Gastrocnemius medialis (tissue), 4 donors: Measurements from ENCODE around the gene S100A16. TPM values are rescaled to one million over a fixed set of nuclear protein-coding genes. Genes with fewer than 3 reads are reported as not detected.

Experiments
- ATAC-seq, 2 donors: fragments of 150-250 bp; one replicate each; pipeline ENCODE4 v1.9.1; 2016
- DNase-seq, 2 donors: peaks; one replicate each; pipeline ENCODE4 v3.0.0-alpha.2; 2019
- H3K27ac ChIP-seq, 4 donors: fragments of 200-600 bp; sonication (generic); 1 replicate in 1 of 4; 2 replicates in 3 of 4; pipeline ENCODE4 v1.5.1; 2016 to 2018; ENCODE audit warnings: mild to moderate bottlenecking in 2 of 4, moderate library complexity in 1 of 4
- H3K27me3 ChIP-seq, 3 donors: fragments of 200-600 bp; sonication (generic) in 2 of 3; 1 replicate in 1 of 3; 2 replicates in 2 of 3; pipeline versions ENCODE4 v1.5.1 to v1.6.0; 2016 to 2019; ENCODE audit warnings: mild to moderate bottlenecking in 1 of 3, moderate library complexity in 1 of 3
- H3K36me3 ChIP-seq, 2 donors: fragments of 200-600 bp; sonication (generic) in 1 of 2; one replicate each; pipeline ENCODE4 v1.5.1; 2017 to 2018
- H3K4me1 ChIP-seq, 2 donors: fragments of 200-600 bp; sonication (generic) in 1 of 2; one replicate each; pipeline ENCODE4 v1.5.1; 2016 to 2017; ENCODE audit warnings: mild to moderate bottlenecking in 2 of 2
- H3K4me3 ChIP-seq, 4 donors: fragments of 200-600 bp; sonication (generic) in 3 of 4; 1 replicate in 1 of 4; 2 replicates in 3 of 4; pipeline ENCODE4 v1.5.1; 2016 to 2019; ENCODE audit warnings: mild to moderate bottlenecking in 2 of 4
- H3K9me3 ChIP-seq, 3 donors: fragments of 200-600 bp; sonication (generic) in 2 of 3; 1 replicate in 1 of 3; 2 replicates in 2 of 3; pipeline ENCODE4 v1.5.1; 2016 to 2019
- POLR2A ChIP-seq, 2 donors: fragments of 450-650 bp; IDR thresholded peaks; one replicate each; pipeline ENCODE4 v1.6.1; 2017; ENCODE audit warnings: antibody characterized with exemption in 2 of 2, mild to moderate bottlenecking in 2 of 2, moderate library complexity in 2 of 2
- in situ Hi-C, 4 donors: fragments of 200-750 bp; cut with MboI; loops; one replicate each; pipeline versions ENCODE4 v1.15.0 to v1.8.0; 2017; ENCODE audit warnings: low sequenced_read_pairs in 4 of 4
- intact Hi-C: fragments of 100-400 bp; cut with DNase I; formaldehyde crosslinking; loops from one replicate; pipeline ENCODE4 v1.15.1; 2023; ENCODE audit warnings: low total_unique reads
- total RNA-seq, 4 donors: library from RNA; depleted of rRNA; stranded (reverse); fragments of >200 nt; gene quantifications; one replicate each; pipeline versions ENCODE4 v1.1.0 to v1.2.3, GENCODE V29; 2016
- TF ChIP-seq, protein P1 (sequence below), 5 experiments: fragments of 450-650 bp in 3 of 5; fragments of 200-600 bp in 2 of 5; sonication (generic) in 2 of 5; IDR thresholded peaks in 4 of 5; conservative IDR thresholded peaks in 1 of 5; 1 replicate in 4 of 5; 2 replicates in 1 of 5; pipeline ENCODE4 v1.5.1; 2016 to 2019; ENCODE audit warnings: antibody characterized with exemption in 5 of 5, mild to moderate bottlenecking in 3 of 5, moderate library complexity in 3 of 5

Gene S100A16
- total RNA-seq, 4 donors from 2014 or later, result 21.5 to 52.1 (median 40.7) TPM

DNA sequence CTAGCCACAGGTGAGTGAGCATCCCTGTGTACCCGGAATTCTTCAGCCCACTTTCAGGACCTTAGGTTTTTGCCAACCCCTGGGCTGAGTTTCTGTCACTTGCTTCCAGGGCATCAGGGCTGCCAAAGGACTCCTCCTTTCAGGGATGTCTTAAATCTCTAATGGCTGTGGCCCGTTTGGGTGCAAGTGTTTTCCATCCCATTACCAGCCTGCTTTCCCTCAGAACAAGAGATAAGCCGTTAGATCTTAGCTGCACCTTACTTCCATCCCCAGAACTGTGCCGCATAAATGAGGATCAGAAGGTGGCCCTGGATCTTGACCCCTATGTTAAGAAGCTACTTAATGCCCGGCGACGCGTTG lies 46.2 kb upstream of the S100A16 start:
- TF ChIP-seq POLR2A (IDR thresholded peaks at IDR 0.05), result no peak
- TF ChIP-seq, protein P1, sequence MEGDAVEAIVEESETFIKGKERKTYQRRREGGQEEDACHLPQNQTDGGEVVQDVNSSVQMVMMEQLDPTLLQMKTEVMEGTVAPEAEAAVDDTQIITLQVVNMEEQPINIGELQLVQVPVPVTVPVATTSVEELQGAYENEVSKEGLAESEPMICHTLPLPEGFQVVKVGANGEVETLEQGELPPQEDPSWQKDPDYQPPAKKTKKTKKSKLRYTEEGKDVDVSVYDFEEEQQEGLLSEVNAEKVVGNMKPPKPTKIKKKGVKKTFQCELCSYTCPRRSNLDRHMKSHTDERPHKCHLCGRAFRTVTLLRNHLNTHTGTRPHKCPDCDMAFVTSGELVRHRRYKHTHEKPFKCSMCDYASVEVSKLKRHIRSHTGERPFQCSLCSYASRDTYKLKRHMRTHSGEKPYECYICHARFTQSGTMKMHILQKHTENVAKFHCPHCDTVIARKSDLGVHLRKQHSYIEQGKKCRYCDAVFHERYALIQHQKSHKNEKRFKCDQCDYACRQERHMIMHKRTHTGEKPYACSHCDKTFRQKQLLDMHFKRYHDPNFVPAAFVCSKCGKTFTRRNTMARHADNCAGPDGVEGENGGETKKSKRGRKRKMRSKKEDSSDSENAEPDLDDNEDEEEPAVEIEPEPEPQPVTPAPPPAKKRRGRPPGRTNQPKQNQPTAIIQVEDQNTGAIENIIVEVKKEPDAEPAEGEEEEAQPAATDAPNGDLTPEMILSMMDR (IDR thresholded peaks at IDR 0.05 in 4 of 5, conservative IDR thresholded peaks at IDR 0.05 in 1 of 5), result no peak
- no peaks in the 10 kb centered on the region for H3K27me3 ChIP-seq
- in situ Hi-C loops, result loop anchor here in 2 of 4 donors (25.0 kb wide), 1 partner anchor 328 kb away; the partner anchor contains the start of genes JTB (in 2 of the 2), RAB13 (in 2 of the 2) and RPS27 (in 2 of the 2)
- DNase-seq (no peak), ATAC-seq (no peak)
- H3K4me3 ChIP-seq, result peak overlapping the region; percentile 93 to 96 (median 96)
- intact Hi-C loops, result no loop called here
- no peaks in the 10 kb centered on the region for H3K9me3 ChIP-seq
- peaks cover 10 to 15% of the 10 kb centered on the region in 2 donors for H3K4me1 ChIP-seq
- peaks cover 3 to 36% of the 10 kb centered on the region in 2 donors for H3K36me3 ChIP-seq
- H3K27ac ChIP-seq, result peak overlapping the region; percentile 97 to 100 (median 100)

DNA sequence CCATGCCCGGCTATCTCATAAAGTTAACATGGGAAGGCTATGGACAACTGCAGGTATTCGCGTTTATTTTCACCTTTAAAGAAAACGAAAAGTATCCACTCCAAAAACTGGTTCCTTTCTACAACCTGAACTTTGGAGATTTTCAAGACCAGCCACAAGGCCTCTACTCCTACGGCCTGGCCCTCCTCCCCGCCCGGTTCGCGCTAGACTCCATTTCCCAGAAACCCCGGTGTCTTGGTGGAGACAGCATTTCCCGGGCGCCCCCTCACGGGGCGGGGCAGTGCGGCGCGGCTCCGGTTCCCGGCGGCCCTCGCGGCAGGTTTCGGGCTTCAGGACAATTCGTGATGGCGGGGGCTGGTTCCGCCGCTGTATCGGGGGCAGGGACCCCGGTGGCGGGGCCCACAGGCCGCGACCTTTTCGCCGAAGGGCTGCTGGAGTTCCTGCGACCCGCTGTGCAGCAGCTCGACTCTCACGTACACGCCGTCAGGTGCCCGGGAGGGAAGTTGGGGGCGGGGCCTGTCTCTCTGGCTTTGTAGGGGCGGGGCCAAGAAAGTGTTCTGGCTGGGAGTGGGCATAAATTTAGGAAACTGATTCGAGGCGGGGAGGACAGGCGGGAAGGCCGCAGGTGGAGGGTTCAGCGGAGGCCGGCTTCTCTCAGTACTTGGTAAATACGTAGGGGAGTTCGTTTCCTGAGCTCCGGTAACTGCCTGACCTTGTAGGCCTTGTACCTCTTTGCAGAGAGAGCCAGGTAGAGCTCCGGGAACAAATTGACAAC lies 45.6 kb upstream of the S100A16 start, which contains the start of gene SNAPIN:
Gene SNAPIN, plus strand, starts transcription at position 304 of the 775 bp plus-strand sequence. Its CDS starts 41 bp downstream, at position 345.
- peak within 1 kb of the TSS; percentile 97 to 100 (median 100) for H3K27ac ChIP-seq
- H3K4me1 ChIP-seq, result peaks cover 10 to 15% of the 10 kb centered on the region in 2 donors
- peak; percentile 83 to 90 for DNase-seq
- intact Hi-C loops (no loop called here), in situ Hi-C loops (loop anchor here in 2 of 4 donors (25.0 kb wide), 1 partner anchor 329 kb away; the partner anchor contains the start of genes JTB (in 2 of the 2), RAB13 (in 2 of the 2) and RPS27 (in 2 of the 2))
- peak within 1 kb of the TSS; percentile 93 to 96 (median 96) for H3K4me3 ChIP-seq
- peak; percentile 78 to 80 for TF ChIP-seq POLR2A (IDR thresholded peaks at IDR 0.05)
- TF ChIP-seq, protein P1 (IDR thresholded peaks at IDR 0.05 in 4 of 5, conservative IDR thresholded peaks at IDR 0.05 in 1 of 5), result peak in 2 of 5 experiments; percentile 25 to 41
- H3K9me3 ChIP-seq, result no peaks in the 10 kb centered on the region
- ATAC-seq, result peak; percentile 94 to 97
- no peaks in the 10 kb centered on the region for H3K27me3 ChIP-seq
- H3K36me3 ChIP-seq, result peaks cover 3 to 31% of the 10 kb centered on the region in 2 donors

DNA sequence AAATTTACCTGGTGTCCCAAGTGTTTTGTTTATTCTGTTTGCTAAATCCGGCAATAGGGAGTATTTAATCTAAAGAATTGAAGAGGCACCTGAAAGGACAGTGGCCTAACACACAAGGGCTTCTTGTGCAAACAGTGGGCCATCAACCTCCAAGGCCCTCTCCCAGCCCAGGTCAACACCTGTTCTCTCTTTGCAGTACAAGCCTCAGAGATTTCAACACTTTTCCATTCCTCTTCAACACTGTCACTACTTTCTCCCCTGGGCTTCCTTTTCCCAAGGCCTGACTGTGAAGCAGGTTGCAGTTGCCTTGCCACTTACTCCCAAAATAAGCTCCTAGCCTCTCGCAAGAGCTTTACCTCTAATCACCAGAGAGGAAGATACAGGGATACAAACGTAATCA lies 42.4 kb upstream of the S100A16 start:
- Histone ChIP-seq H3K9me3 (no peaks in the 10 kb centered on the region), H3K4me3 (no peak overlapping the region), H3K27ac (peak overlapping the region; percentile 26 to 74 (median 33)), H3K4me1 (peaks cover 14 to 15% of the 10 kb centered on the region in 2 donors), H3K27me3 (no peaks in the 10 kb centered on the region), H3K36me3 (no peaks in the 10 kb centered on the region)
- TF ChIP-seq, protein P1 (IDR thresholded peaks at IDR 0.05 in 4 of 5, conservative IDR thresholded peaks at IDR 0.05 in 1 of 5), result no peak
- no peak for TF ChIP-seq POLR2A (IDR thresholded peaks at IDR 0.05)
- intact Hi-C loops, result no loop called here
- peak in 1 of 2 donors; percentile 47 for ATAC-seq
- in situ Hi-C loops, result loop anchor here in 2 of 4 donors (25.0 kb wide), 1 partner anchor 332 kb away; the partner anchor contains the start of genes JTB (in 2 of the 2), RAB13 (in 2 of the 2) and RPS27 (in 2 of the 2)
- DNase-seq, result peak in 1 of 2 donors; percentile 58

DNA sequence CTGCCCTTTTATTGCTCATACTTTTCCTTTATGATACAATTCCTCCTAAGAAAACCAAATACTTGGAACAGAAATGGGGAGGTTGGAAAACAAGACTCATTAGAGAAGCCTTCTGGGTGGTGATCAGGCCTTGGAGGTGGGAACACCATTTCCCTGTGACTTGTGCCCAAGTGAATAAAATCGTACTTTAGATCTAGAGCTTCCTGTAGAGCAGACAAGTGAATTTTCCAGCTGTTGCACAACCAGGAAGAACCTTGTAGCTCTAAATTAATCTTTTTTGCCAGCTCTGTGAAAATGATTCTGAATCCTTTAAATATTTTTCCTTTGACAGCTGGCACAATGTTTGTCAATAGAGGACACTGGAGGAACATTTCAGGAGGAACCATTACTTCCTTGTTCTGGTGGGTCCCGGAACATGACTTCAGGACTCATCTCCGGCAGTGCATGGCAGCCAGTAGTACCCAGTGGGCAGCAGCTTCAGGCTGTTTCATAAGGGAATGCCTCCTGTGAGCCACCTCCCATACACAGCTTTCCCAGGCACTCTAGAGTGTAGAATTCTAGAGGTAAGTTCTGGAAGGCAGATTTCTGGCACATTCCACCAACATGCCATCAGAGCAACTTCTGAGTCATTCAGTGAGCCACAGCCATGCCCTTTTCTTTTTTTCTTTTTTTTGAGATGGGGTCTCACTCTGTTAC lies 40.0 kb upstream of the S100A16 start:
- H3K27ac ChIP-seq, result peak overlapping the region in 3 of 4 donors; percentile 33 to 64 (median 57)
- no peak for TF ChIP-seq POLR2A (IDR thresholded peaks at IDR 0.05)
- TF ChIP-seq, protein P1 (IDR thresholded peaks at IDR 0.05 in 4 of 5, conservative IDR thresholded peaks at IDR 0.05 in 1 of 5), result no peak
- H3K27me3 ChIP-seq, result no peaks in the 10 kb centered on the region
- H3K36me3 ChIP-seq, result no peaks in the 10 kb centered on the region
- in situ Hi-C loops (loop anchor here in 2 of 4 donors (25.0 kb wide), 1 partner anchor 334 kb away; the partner anchor contains the start of genes JTB (in 2 of the 2), RAB13 (in 2 of the 2) and RPS27 (in 2 of the 2)), intact Hi-C loops (no loop called here)
- DNase-seq (peak in 1 of 2 donors; percentile 19), ATAC-seq (no peak)
- peaks cover 19 to 27% of the 10 kb centered on the region in 2 donors for H3K4me1 ChIP-seq
- no peaks in the 10 kb centered on the region for H3K9me3 ChIP-seq
- H3K4me3 ChIP-seq, result no peak overlapping the region
